Esophagus muscularis mucosa (tissue), 3 donors: ENCODE data around the gene KLK4.

ENCODE experiments used
- CTCF ChIP-seq, 3 experiments: fragments of 200-600 bp in 2 of 3; fragments of 450-650 bp in 1 of 3; sonication (generic) in 2 of 3; IDR thresholded peaks; one replicate each; pipeline ENCODE4 v1.5.1; 2017 to 2019; ENCODE audit warnings: antibody characterized with exemption in 3 of 3, mild to moderate bottlenecking in 2 of 3, moderate library complexity in 1 of 3
- POLR2A ChIP-seq: fragments of 450-650 bp; IDR thresholded peaks from one replicate; pipeline ENCODE4 v1.6.1; 2017; ENCODE audit warnings: antibody characterized with exemption, moderate library complexity, mild to moderate bottlenecking, low read depth

GRCh38 chr19:50944795-50945194 is 33.6 kb upstream of the KLK4 start:
- TF ChIP-seq CTCF (IDR thresholded peaks at IDR 0.05) = no peak
- no peak for TF ChIP-seq POLR2A
